IMR-90 (cell line): ENCODE results near the gene ARHGAP8. TPM values are rescaled to one million over a fixed set of nuclear protein-coding genes. Genes with fewer than 3 reads are reported as not detected.

Experiments
- ATAC-seq: fragments of 200-7000 bp; cut with Tn5 transposase; 2 replicates; pipeline ENCODE4 v1.9.1; 2020; ENCODE audit warnings: low read depth, mild to moderate bottlenecking, moderate library complexity
- BruUV-seq: library from RNA; stranded (reverse); fragments of 400-500 nt; replicated peaks from 2 replicates; lab custom pipeline; 2021; lab: Mats Ljungman, UMichigan
- CTCF ChIA-PET: fragments of 300-600 bp; formaldehyde crosslinking; extraction: SDS; loops from one replicate; lab custom pipeline; 2021; ENCODE audit warnings: antibody characterized with exemption; lab: Yijun Ruan, JAX
- POLR2A ChIA-PET: fragments of 300-600 bp; sonication (Branson Sonifier 250); formaldehyde crosslinking; loops from one replicate; lab custom pipeline; 2022; ENCODE audit warnings: antibody characterized with exemption; ENCODE audit not compliant: unreplicated experiment; lab: Charles Lee
- DNase-seq: peaks from one replicate; pipeline ENCODE4 v3.0.0; 2013
- H2AFZ ChIP-seq: replicated peaks from 2 replicates; pipeline ENCODE3; 2013; ENCODE audit warnings: low read length, mild to moderate bottlenecking; ENCODE audit not compliant: poor library complexity
- H2AK5ac ChIP-seq: 2 replicates; pipeline ENCODE4 v1.6.1; 2013; ENCODE audit warnings: low read depth, low read length, inconsistent platforms
- H2AK9ac ChIP-seq: replicated peaks from 2 replicates; pipeline ENCODE3; 2013; ENCODE audit warnings: mild to moderate bottlenecking, low read depth, low read length, moderate library complexity; ENCODE audit not compliant: poor library complexity
- H2BK120ac ChIP-seq: 2 replicates; pipeline ENCODE4 v1.6.1; 2013; ENCODE audit warnings: low read depth, low read length, inconsistent platforms
- H2BK15ac ChIP-seq: 3 replicates; pipeline ENCODE4 v1.6.1; 2013; ENCODE audit warnings: low read depth, low read length, inconsistent platforms
- H2BK20ac ChIP-seq: 2 replicates; pipeline ENCODE4 v1.6.1; 2013; ENCODE audit warnings: low read depth, mild to moderate bottlenecking, inconsistent platforms, low read length, moderate library complexity
- H2BK5ac ChIP-seq: 2 replicates; pipeline ENCODE4 v1.6.1; 2013; ENCODE audit warnings: mild to moderate bottlenecking, low read depth, low read length, inconsistent platforms; ENCODE audit not compliant: poor library complexity, severe bottlenecking
- H3K14ac ChIP-seq: replicated peaks from 2 replicates; pipeline ENCODE4 v1.6.1; 2013; ENCODE audit warnings: low read depth, low read length, inconsistent platforms
- H3K18ac ChIP-seq: 2 replicates; pipeline ENCODE4 v1.6.1; 2013; ENCODE audit warnings: low read depth, low read length, control low read depth
- H3K23ac ChIP-seq: 2 replicates; pipeline ENCODE4 v1.6.1; 2013; ENCODE audit warnings: low read depth, low read length, inconsistent platforms
- H3K27ac ChIP-seq: 2 replicates; pipeline ENCODE4 v1.5.1; 2013; ENCODE audit warnings: mild to moderate bottlenecking, control low read depth, low read length; ENCODE audit not compliant: insufficient read depth
- H3K27me3 ChIP-seq: 2 replicates; pipeline ENCODE4 v1.6.1; 2013; ENCODE audit warnings: low read length; ENCODE audit not compliant: control insufficient read depth, insufficient read depth
- H3K36me3 ChIP-seq: 2 replicates; pipeline ENCODE4 v1.6.1; 2013; ENCODE audit warnings: low read length, mixed read lengths; ENCODE audit not compliant: control insufficient read depth, insufficient read depth
- H3K4ac ChIP-seq: 2 replicates; pipeline ENCODE4 v1.6.1; 2013; ENCODE audit warnings: low read depth, low read length, inconsistent platforms
- H3K4me1 ChIP-seq: 2 replicates; pipeline ENCODE4 v1.6.1; 2013; ENCODE audit warnings: low read length, mixed read lengths; ENCODE audit not compliant: control insufficient read depth, insufficient read depth
- H3K4me2 ChIP-seq: 2 replicates; pipeline ENCODE4 v1.6.1; 2013; ENCODE audit warnings: low read depth, mild to moderate bottlenecking, control low read depth, low read length, moderate library complexity
- H3K4me3 ChIP-seq: 2 replicates; pipeline ENCODE4 v1.5.1; 2013; ENCODE audit warnings: low read depth, mild to moderate bottlenecking, control low read depth, low read length, moderate library complexity; ENCODE audit not compliant: insufficient read depth
- H3K56ac ChIP-seq: 2 replicates; pipeline ENCODE4 v1.6.1; 2013; ENCODE audit warnings: low read length, inconsistent platforms; ENCODE audit not compliant: insufficient read depth; ENCODE audit errors: extremely low read depth
- H3K79me1 ChIP-seq, 2 experiments: 2 replicates each; pipeline ENCODE4 v1.6.1; 2013; ENCODE audit warnings: low read length in 2 of 2, inconsistent platforms in 1 of 2, low read depth in 1 of 2
- H3K9ac ChIP-seq: 2 replicates; pipeline ENCODE4 v1.6.1; 2013; ENCODE audit warnings: low read depth, low read length, control low read depth
- H3K9me1 ChIP-seq: 2 replicates; pipeline ENCODE4 v1.6.1; 2013; ENCODE audit warnings: low read length, inconsistent platforms; ENCODE audit not compliant: insufficient read depth
- H3K9me3 ChIP-seq: 2 replicates; pipeline ENCODE4 v1.6.1; 2013; ENCODE audit warnings: low read length; ENCODE audit not compliant: control insufficient read depth, insufficient read depth
- H4K20me1 ChIP-seq: 2 replicates; pipeline ENCODE4 v1.6.1; 2013; ENCODE audit warnings: low read length, inconsistent platforms; ENCODE audit not compliant: insufficient read depth
- H4K5ac ChIP-seq: 2 replicates; pipeline ENCODE4 v1.6.1; 2013; ENCODE audit warnings: mild to moderate bottlenecking, low read depth, low read length, control low read depth
- H4K8ac ChIP-seq, 2 experiments: 2 replicates each; pipeline ENCODE4 v1.6.1; 2013; ENCODE audit warnings: low read depth in 2 of 2, low read length in 2 of 2, control low read depth in 1 of 2, inconsistent platforms in 1 of 2
- H4K91ac ChIP-seq: 2 replicates; pipeline ENCODE4 v1.6.1; 2013; ENCODE audit warnings: low read depth, low read length, inconsistent platforms; ENCODE audit not compliant: insufficient read depth
- BHLHE40 ChIP-seq: fragments of 150-350 bp; IDR thresholded peaks from 2 replicates; pipeline ENCODE4 v1.6.1; 2016; ENCODE audit warnings: mild to moderate bottlenecking, low read depth, low read length
- SMC3 ChIP-seq: fragments of 150-350 bp; IDR thresholded peaks from 2 replicates; pipeline ENCODE4 v1.6.1; 2016; ENCODE audit warnings: low read depth, mild to moderate bottlenecking, antibody characterized with exemption, low read length, moderate library complexity
- WGBS, 2 experiments: methylation state at CpG; one replicate each; pipeline versions ENCODE4 v1.1.5 to v1.1.7; 2013; ENCODE audit warnings: missing lambda C conversion rate in 2 of 2; ENCODE audit not compliant: insufficient read length in 1 of 2; ENCODE audit errors: extremely low coverage in 2 of 2; 5-methylcytosine and 5-hydroxymethylcytosine counted together
- dilution Hi-C: fragments of 300-500 bp; cut with HindIII; formaldehyde crosslinking; loops from one replicate; pipeline ENCODE4 v1.14.3; 2018; ENCODE audit warnings: low sequenced_read_pairs; ENCODE audit not compliant: unreplicated experiment
- in situ Hi-C: fragments of 300-500 bp; cut with MboI; formaldehyde crosslinking; loops from 3 replicates; pipeline ENCODE4 v1.14.3; 2019; ENCODE audit warnings: low sequenced_read_pairs, inconsistent platforms, mixed read lengths
- intact Hi-C: fragments of 100-400 bp; cut with micrococcal nuclease; formaldehyde crosslinking; loops from 2 replicates; pipeline ENCODE4 v1.10.0; 2022
- polyA plus RNA-seq, 3 experiments: library from polyadenylated mRNA; depleted of rRNA; stranded (reverse); fragments of >200 nt; gene quantifications; 2 replicates each; pipeline ENCODE4 v1.2.3, GENCODE V29; 2012; ENCODE audit warnings: low replicate concordance in 1 of 3
- total RNA-seq: library from RNA; depleted of rRNA; stranded (reverse); fragments of >200 nt; gene quantifications from 2 replicates; pipeline ENCODE4 v1.2.3, GENCODE V29; 2012

The ARHGAP8 gene
- total and polyA plus RNA-seq, 2 of the 4 experiments (the other 2 are of a cell fraction): 0.18 to 0.21 TPM

GRCh38 chr22:44842417-44842816 is 90.0 kb downstream of the ARHGAP8 start:
- DNase-seq: no peak
- H4K8ac ChIP-seq: no peak overlapping the region
- H3K79me1 ChIP-seq: no peaks in the 10 kb centered on the region
- intact Hi-C loops (no loop called here), dilution Hi-C loops (no loop called here), in situ Hi-C loops (no loop called here)
- no peak overlapping the region for H3K27ac ChIP-seq
- H4K5ac ChIP-seq: no peak overlapping the region
- no peaks in the 10 kb centered on the region for H3K4me1 ChIP-seq
- no peak overlapping the region for H3K4me3 ChIP-seq
- no peak overlapping the region for H3K4me2 ChIP-seq
- H4K20me1 ChIP-seq: no peaks in the 10 kb centered on the region
- H3K14ac ChIP-seq: no peak overlapping the region
- H2BK5ac ChIP-seq: no peak overlapping the region
- no peak overlapping the region for H2AK5ac ChIP-seq
- H3K56ac ChIP-seq: no peak overlapping the region
- TF ChIP-seq BHLHE40: no peak
- no peak for TF ChIP-seq SMC3
- H3K9me1 ChIP-seq: no peaks in the 10 kb centered on the region
- ATAC-seq: no peak
- no peak overlapping the region for H2BK20ac ChIP-seq
- no peaks in the 10 kb centered on the region for H3K36me3 ChIP-seq
- no CpG with 5 or more reads among the region's 7 CpGs for WGBS, 2 experiments
- ChIA-PET POLR2A (no interaction called here), CTCF (no interaction called here)
- H4K91ac ChIP-seq: no peak overlapping the region
- H2AK9ac ChIP-seq: no peak overlapping the region
- H3K27me3 ChIP-seq: peaks cover 14% of the 10 kb centered on the region
- H2BK15ac ChIP-seq: no peak overlapping the region
- H3K4ac ChIP-seq: no peak overlapping the region
- no peak overlapping the region for H3K18ac ChIP-seq
- H3K23ac ChIP-seq: no peak overlapping the region
- no peak overlapping the region for H3K9ac ChIP-seq
- peaks cover 6% of the 10 kb centered on the region; the same call in 1 of the 2 replicates for H3K9me3 ChIP-seq
- no TSS peak for BruUV-seq
- H2AFZ ChIP-seq: no peak overlapping the region
- H2BK120ac ChIP-seq: no peak overlapping the region
